ENCODE results near the gene MAD1L1.

GRCh38 chr7:1971946-1972654 is 260.6 kb downstream of the MAD1L1 start:
- no peak for TF ChIP-seq CTCF (conservative IDR thresholded peaks at IDR 0.05; ENCODE audit: low read depth, low read length)
- no peak for TF ChIP-seq EZH2 (IDR thresholded peaks at IDR 0.05; ENCODE audit: borderline replicate concordance, low read depth, low read length, poor library complexity, severe bottlenecking)
